CD8-positive, alpha-beta memory T cell (primary cell): Measurements from ENCODE around the gene ZNF474. TPM values are rescaled to one million over a fixed set of nuclear protein-coding genes. Genes with fewer than 3 reads are reported as not detected.

ENCODE experiments used
- CTCF ChIA-PET: fragments of 350-600 bp; sonication (Branson Sonifier 250); formaldehyde crosslinking; loops from one replicate; lab custom pipeline; 2021; ENCODE audit warnings: antibody characterized with exemption; lab: Charles Lee
- POLR2A ChIA-PET: fragments of 350-600 bp; sonication (Branson Sonifier 250); formaldehyde crosslinking; loops from one replicate; lab custom pipeline; 2021; ENCODE audit warnings: antibody characterized with exemption; lab: Charles Lee
- DNase-seq, 5 donors: peaks; one replicate each; pipeline versions ENCODE4 v3.0.0 to v3.0.0-alpha.2; 2020 to 2022; ENCODE audit warnings: mixed read lengths in 1 of 5
- H3K27ac ChIP-seq: one replicate; pipeline ENCODE4 v1.7.0; 2013; ENCODE audit warnings: low read depth, mild to moderate bottlenecking, low read length, moderate library complexity
- H3K27me3 ChIP-seq: 2 replicates; pipeline ENCODE4 v1.7.0; 2013; ENCODE audit warnings: low read length, mild to moderate bottlenecking; ENCODE audit not compliant: insufficient read depth, poor library complexity, severe bottlenecking
- H3K36me3 ChIP-seq: 2 replicates; pipeline ENCODE4 v1.7.0; 2013; ENCODE audit warnings: mild to moderate bottlenecking, low read length, moderate library complexity; ENCODE audit not compliant: insufficient read depth
- H3K4me1 ChIP-seq: 2 replicates; pipeline ENCODE4 v1.7.0; 2013; ENCODE audit warnings: mild to moderate bottlenecking, low read length, moderate library complexity; ENCODE audit not compliant: insufficient read depth
- H3K4me3 ChIP-seq: 2 replicates; pipeline ENCODE4 v1.7.0; 2013; ENCODE audit warnings: mild to moderate bottlenecking, low read length
- H3K9me3 ChIP-seq: 2 replicates; pipeline ENCODE4 v1.7.0; 2013; ENCODE audit warnings: mild to moderate bottlenecking, low read length
- H3K27ac Mint-ChIP-seq, 8 donors: one replicate each; pipeline ENCODE4 v1.8.0; 2020 to 2021; ENCODE audit warnings: mixed read lengths in 8 of 8, mild to moderate bottlenecking in 6 of 8, inconsistent platforms in 3 of 8, moderate library complexity in 3 of 8
- H3K27me3 Mint-ChIP-seq, 2 donors: one replicate each; pipeline ENCODE4 v1.8.0; 2020 to 2021; ENCODE audit warnings: mixed read lengths in 2 of 2, mild to moderate bottlenecking in 1 of 2, moderate library complexity in 1 of 2
- H3K36me3 Mint-ChIP-seq, 3 donors: one replicate each; pipeline ENCODE4 v1.8.0; 2020 to 2021; ENCODE audit warnings: mixed read lengths in 3 of 3, inconsistent platforms in 1 of 3, mild to moderate bottlenecking in 1 of 3
- H3K4me1 Mint-ChIP-seq, 3 donors: one replicate each; pipeline ENCODE4 v1.8.0; 2020 to 2021; ENCODE audit warnings: mixed read lengths in 3 of 3, inconsistent platforms in 1 of 3, mild to moderate bottlenecking in 1 of 3
- H3K4me3 Mint-ChIP-seq, 7 donors: one replicate each; pipeline ENCODE4 v1.8.0; 2020 to 2021; ENCODE audit warnings: mixed read lengths in 7 of 7, mild to moderate bottlenecking in 6 of 7, moderate library complexity in 4 of 7, inconsistent platforms in 2 of 7
- H3K9me3 Mint-ChIP-seq, 5 donors: one replicate each; pipeline ENCODE4 v1.8.0; 2020 to 2022; ENCODE audit warnings: mixed read lengths in 5 of 5, mild to moderate bottlenecking in 3 of 5, moderate library complexity in 2 of 5, inconsistent platforms in 1 of 5
- polyA plus RNA-seq: library from polyadenylated mRNA; unstranded; fragments of 300-500 nt; fragmentation: Illumina TruSeq; gene quantifications from one replicate; pipeline ENCODE4 v1.2.3, GENCODE V29; 2021
- total RNA-seq, 2 experiments: library from RNA; stranded (reverse); gene quantifications; one replicate each; pipeline ENCODE4 v1.2.3, GENCODE V29; 2021

The ZNF474 gene
- total and polyA plus RNA-seq, 3 experiments from 2014 or later = 0.29 TPM; not detected in 2

DNA sequence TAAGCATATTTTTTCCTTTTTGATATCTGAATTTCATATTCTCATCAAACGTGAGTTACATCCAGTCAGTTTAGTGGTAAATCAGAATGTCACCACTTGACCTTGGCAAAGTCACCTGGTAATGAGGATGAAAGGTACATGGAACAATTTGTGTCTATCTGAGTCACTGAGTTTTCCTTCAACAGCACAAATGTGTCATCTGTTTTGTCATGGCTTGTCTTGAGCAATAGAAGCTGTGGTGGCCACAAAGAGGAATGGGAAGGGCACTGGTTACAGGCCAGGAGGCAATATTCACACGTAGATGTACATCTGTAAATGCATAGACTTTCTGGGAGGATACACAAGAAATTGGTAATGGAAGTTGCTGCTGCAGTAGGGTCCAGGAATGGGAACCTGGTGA, 8.4 kb upstream of the ZNF474 start:
- Histone ChIP-seq H3K36me3 (no peaks in the 10 kb centered on the region), H3K27ac (no peak overlapping the region), H3K4me3 (no peak overlapping the region), H3K9me3 (no peaks in the 10 kb centered on the region), H3K4me1 (no peaks in the 10 kb centered on the region), H3K27me3 (no peaks in the 10 kb centered on the region)
- no peaks in the 10 kb centered on the region for H3K9me3 Mint-ChIP-seq
- H3K36me3 Mint-ChIP-seq = no peaks in the 10 kb centered on the region
- H3K27ac Mint-ChIP-seq = no peak overlapping the region
- POLR2A ChIA-PET = no interaction called here
- CTCF ChIA-PET = no interaction called here
- H3K4me1 Mint-ChIP-seq = no peaks in the 10 kb centered on the region
- peaks cover 3 to 9% of the 10 kb centered on the region in 2 donors for H3K27me3 Mint-ChIP-seq
- no peak for DNase-seq
- no peak overlapping the region for H3K4me3 Mint-ChIP-seq

DNA sequence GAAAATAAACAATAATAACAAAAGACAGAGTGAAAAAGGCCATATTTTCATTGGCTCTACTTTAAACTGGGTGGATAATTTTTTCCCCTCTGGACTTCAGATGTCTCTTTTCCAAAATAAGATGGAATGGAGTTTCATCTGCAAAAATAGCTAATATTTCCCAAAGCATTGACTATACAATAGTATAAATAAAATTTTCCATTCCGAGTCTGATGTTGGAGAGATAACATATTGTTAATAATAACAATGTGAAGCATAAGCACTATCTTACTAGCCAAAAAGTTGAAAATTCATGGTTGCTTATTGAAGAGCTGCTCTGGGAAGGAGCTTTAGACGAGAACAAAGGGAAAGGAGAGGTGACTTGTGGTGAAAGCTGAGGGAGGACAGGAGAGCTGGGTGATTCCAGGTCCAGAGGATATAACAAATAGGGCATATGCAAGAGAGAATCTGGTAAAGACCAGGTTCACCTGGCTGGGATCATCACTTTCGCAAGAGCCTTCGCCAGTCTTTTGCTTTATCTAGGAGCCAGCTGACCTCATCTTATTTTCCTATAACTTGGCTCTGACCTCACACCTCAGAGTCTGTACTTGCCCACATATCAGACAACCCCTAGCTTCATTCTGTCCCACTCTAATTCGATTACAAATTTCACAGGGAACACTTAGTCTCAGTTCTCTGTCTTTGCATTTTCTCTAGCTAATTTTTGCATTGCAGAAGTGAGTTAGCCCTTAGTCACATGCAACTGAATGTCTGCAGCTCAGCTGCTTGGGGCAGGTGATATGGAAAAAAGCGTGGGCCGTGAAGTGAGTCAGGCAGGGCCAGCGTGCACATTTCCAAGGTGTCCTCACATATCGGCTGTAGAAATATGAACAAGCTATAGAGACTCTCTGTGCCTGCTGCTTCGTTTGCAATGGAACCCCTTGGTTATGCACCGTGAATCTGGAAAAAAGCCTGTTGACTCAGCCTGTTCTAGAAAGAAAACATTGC, 7.6 kb upstream of the ZNF474 start:
- no peak overlapping the region for H3K4me3 Mint-ChIP-seq
- no peaks in the 10 kb centered on the region for H3K36me3 Mint-ChIP-seq
- POLR2A ChIA-PET = no interaction called here
- H3K27me3 Mint-ChIP-seq = peaks cover 3 to 9% of the 10 kb centered on the region in 2 donors
- no peaks in the 10 kb centered on the region for H3K36me3 ChIP-seq
- H3K4me1 ChIP-seq = no peaks in the 10 kb centered on the region
- H3K27me3 ChIP-seq = no peaks in the 10 kb centered on the region
- H3K9me3 ChIP-seq = no peaks in the 10 kb centered on the region
- CTCF ChIA-PET = no interaction called here
- H3K4me1 Mint-ChIP-seq = no peaks in the 10 kb centered on the region
- no peak for DNase-seq
- H3K27ac Mint-ChIP-seq = no peak overlapping the region
- no peaks in the 10 kb centered on the region for H3K9me3 Mint-ChIP-seq
- H3K4me3 ChIP-seq = no peak overlapping the region
- H3K27ac ChIP-seq = no peak overlapping the region

DNA sequence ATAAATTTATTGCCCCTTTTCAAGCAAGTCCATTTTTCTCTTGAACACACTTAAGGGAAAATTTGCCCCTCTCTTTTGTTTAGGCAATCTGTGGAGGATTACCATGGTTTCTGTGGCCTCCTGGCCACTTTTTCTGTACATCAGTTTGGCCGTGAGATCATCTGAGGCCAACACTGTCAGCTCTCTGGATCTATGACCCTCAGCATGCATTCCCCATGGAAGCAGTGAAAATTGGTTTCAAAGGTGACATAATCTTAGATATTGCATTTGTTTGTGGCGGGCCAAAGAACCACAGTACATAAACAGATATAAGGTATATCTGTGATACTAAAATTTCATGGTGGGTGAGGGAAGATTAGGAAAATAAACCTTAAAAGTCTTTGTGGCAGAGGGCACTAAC, 4.6 kb upstream of the ZNF474 start:
- Mint-ChIP-seq H3K4me1 (no peaks in the 10 kb centered on the region), H3K4me3 (no peak overlapping the region), H3K36me3 (no peaks in the 10 kb centered on the region), H3K9me3 (no peaks in the 10 kb centered on the region), H3K27me3 (peaks cover 3 to 9% of the 10 kb centered on the region in 2 donors), H3K27ac (no peak overlapping the region)
- no peak for DNase-seq
- CTCF ChIA-PET = no interaction called here
- no peaks in the 10 kb centered on the region for H3K4me1 ChIP-seq
- no peak overlapping the region for H3K4me3 ChIP-seq
- no peaks in the 10 kb centered on the region for H3K36me3 ChIP-seq
- POLR2A ChIA-PET = no interaction called here
- no peaks in the 10 kb centered on the region for H3K9me3 ChIP-seq
- no peaks in the 10 kb centered on the region for H3K27me3 ChIP-seq
- no peak overlapping the region for H3K27ac ChIP-seq

DNA sequence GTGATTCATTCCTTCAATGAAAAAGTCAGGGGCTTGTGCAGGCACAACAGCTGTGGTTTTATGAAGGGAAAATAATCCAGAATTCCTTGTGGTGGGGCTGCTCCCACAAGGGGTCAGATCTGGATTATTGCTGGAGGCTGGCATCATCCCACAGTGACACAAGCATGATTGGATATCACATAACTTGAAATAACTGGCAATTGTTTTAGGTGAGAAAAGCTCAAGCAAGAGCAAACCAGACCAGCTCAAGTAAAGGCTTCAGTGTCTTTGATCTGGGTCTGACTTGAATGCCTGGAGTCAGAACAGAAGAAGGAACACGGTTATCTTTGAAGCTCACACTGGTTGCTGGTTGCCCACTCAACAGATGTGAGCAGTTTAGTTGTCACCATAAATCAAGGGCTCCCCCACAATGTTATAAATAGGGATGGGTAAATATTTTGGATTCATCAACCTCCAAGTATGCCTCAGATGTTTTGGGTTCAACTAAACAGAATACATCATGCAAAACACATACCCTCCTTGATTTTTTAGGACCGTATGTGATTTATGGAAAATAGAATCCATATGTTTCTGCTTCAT, 3.1 kb upstream of the ZNF474 start:
- CTCF ChIA-PET = no interaction called here
- peaks cover 3 to 9% of the 10 kb centered on the region in 2 donors for H3K27me3 Mint-ChIP-seq

DNA sequence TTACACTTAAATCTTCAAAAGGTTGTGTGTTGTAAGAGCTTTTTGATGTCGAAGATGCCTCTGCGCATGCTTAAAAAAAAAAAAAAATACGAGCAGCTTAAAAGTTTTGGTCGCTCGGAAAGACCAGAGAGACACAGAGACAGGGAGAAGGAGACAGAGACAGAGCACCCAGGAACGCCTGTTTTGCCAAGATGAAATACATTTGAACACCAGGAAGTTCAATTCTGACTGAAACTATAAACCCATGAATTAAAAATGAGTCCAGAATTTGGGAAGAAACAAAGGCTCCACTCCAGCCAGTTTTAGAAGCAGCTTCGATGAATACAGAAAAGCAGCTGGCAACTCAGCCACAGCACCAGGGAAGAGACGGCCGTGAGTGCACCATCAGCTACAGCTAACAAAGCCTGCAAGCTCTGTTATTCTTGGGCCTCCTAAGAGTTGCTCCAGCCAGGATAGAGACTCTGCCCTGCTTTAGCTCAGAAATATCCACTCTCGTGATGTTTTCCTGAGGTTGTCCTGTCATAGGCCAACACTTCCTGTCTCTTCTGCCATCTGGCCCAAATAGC, 2.5 kb upstream of the ZNF474 start:
- H3K4me1 Mint-ChIP-seq = no peaks in the 10 kb centered on the region
- ChIA-PET POLR2A (no interaction called here), CTCF (no interaction called here)
- H3K36me3 Mint-ChIP-seq = no peaks in the 10 kb centered on the region
- H3K27ac ChIP-seq = no peak overlapping the region
- no peaks in the 10 kb centered on the region for H3K9me3 ChIP-seq
- H3K27me3 Mint-ChIP-seq = peaks cover 1 to 5% of the 10 kb centered on the region in 2 donors
- no peak overlapping the region for H3K27ac Mint-ChIP-seq
- no peaks in the 10 kb centered on the region for H3K27me3 ChIP-seq
- H3K4me3 Mint-ChIP-seq = no peak overlapping the region
- H3K36me3 ChIP-seq = no peaks in the 10 kb centered on the region
- no peak overlapping the region for H3K4me3 ChIP-seq
- DNase-seq = no peak
- no peaks in the 10 kb centered on the region for H3K4me1 ChIP-seq
- peaks cover 0 to 2% (median 0%) of the 10 kb centered on the region in 5 donors for H3K9me3 Mint-ChIP-seq

More for the DNA sequence above, 3.1 kb upstream of the ZNF474 start:
- Histone ChIP-seq H3K9me3 (no peaks in the 10 kb centered on the region), H3K4me1 (no peaks in the 10 kb centered on the region), H3K27ac (no peak overlapping the region), H3K36me3 (no peaks in the 10 kb centered on the region), H3K27me3 (no peaks in the 10 kb centered on the region), H3K4me3 (no peak overlapping the region)
- Mint-ChIP-seq H3K9me3 (peaks cover 0 to 2% (median 0%) of the 10 kb centered on the region in 5 donors), H3K27ac (no peak overlapping the region), H3K4me1 (no peaks in the 10 kb centered on the region), H3K4me3 (no peak overlapping the region), H3K36me3 (no peaks in the 10 kb centered on the region)
- POLR2A ChIA-PET = no interaction called here
- no peak for DNase-seq

DNA sequence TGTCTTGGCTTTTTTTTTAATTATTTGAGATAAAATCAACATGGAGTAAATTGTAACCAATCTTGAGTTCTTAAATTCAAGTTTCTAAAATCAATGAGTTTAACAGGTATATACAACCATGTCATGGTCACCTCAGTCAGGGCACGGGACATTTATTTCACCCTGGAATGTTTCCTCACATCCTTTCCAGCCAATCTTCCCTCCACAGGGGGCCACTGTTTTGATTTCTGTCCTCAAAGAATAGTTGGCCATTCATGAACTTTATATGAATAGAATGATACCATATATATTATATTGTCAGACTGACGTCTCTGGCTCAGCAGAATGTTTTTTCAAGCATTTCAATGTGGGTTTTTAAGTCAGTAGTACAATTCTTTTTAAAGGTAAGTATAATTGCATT, 806 bp downstream of the ZNF474 start:
- no peak for DNase-seq
- Mint-ChIP-seq H3K27me3 (no peaks in the 10 kb centered on the region), H3K4me3 (no peak overlapping the region), H3K9me3 (peaks cover 0 to 2% (median 0%) of the 10 kb centered on the region in 5 donors), H3K4me1 (no peaks in the 10 kb centered on the region), H3K36me3 (peaks cover 0 to 1% (median 0%) of the 10 kb centered on the region in 3 donors), H3K27ac (no peak overlapping the region)
- ChIA-PET CTCF (no interaction called here), POLR2A (no interaction called here)
- H3K27ac ChIP-seq = no peak overlapping the region
- no peak overlapping the region for H3K4me3 ChIP-seq
- no peaks in the 10 kb centered on the region for H3K27me3 ChIP-seq
- no peaks in the 10 kb centered on the region for H3K4me1 ChIP-seq
- H3K36me3 ChIP-seq = no peaks in the 10 kb centered on the region
- H3K9me3 ChIP-seq = no peaks in the 10 kb centered on the region

DNA sequence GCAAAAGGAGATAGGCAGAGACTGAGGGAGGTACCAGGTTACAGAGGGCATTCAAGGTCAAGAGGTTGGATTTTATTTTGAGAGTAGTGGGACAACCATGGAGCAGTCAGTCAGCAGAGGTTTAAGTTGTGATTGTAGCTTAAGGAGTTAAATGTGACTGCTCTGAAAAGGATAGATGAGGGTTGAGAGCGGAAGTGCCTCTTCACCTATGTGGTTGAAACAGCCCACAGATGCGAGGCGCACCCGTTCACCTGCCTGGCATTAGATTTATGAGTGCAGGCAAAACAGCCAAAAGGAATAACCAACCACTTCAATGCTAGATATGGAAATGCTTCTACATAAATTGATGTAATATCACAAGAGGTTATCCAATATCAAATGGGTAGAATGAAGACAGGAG, 8.4 kb downstream of the ZNF474 start:
- Mint-ChIP-seq H3K27ac (peak overlapping the region in 1 of 8 donors; percentile 61), H3K27me3 (no peaks in the 10 kb centered on the region), H3K4me3 (no peak overlapping the region), H3K9me3 (peaks cover 0 to 2% (median 0%) of the 10 kb centered on the region in 5 donors), H3K36me3 (peaks cover 0 to 1% (median 0%) of the 10 kb centered on the region in 3 donors), H3K4me1 (peaks cover 8 to 16% (median 9%) of the 10 kb centered on the region in 3 donors)
- Histone ChIP-seq H3K36me3 (no peaks in the 10 kb centered on the region), H3K27ac (no peak overlapping the region), H3K27me3 (no peaks in the 10 kb centered on the region), H3K4me3 (no peak overlapping the region), H3K4me1 (peaks cover 6% of the 10 kb centered on the region), H3K9me3 (no peaks in the 10 kb centered on the region)
- peak in 1 of 5 donors; percentile 40 for DNase-seq
- CTCF ChIA-PET = no interaction called here
- POLR2A ChIA-PET = no interaction called here

DNA sequence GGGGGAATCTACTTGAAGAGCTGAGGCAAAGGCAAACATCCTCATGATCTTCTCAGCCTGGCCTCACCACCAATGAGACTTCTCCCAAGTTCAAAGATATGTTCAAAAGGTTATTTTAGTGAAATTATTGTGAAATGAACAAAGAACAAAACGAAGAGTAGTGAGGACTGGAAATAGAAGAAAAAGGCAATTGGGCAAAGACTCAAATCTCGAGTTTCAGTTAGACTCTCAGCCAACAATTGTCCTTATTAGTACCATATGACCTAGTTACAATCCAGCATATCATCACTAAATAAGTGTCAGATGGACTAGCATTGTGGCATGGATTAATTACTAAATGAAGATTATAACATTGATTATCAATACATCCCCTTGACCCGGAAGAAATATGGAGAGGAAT, 9.0 kb downstream of the ZNF474 start:
- DNase-seq = no peak
- Mint-ChIP-seq H3K27ac (no peak overlapping the region), H3K9me3 (peaks cover 0 to 2% (median 0%) of the 10 kb centered on the region in 5 donors), H3K36me3 (peaks cover 0 to 1% (median 0%) of the 10 kb centered on the region in 3 donors), H3K4me3 (no peak overlapping the region), H3K27me3 (no peaks in the 10 kb centered on the region), H3K4me1 (peaks cover 8 to 16% (median 9%) of the 10 kb centered on the region in 3 donors)
- H3K4me3 ChIP-seq = no peak overlapping the region
- POLR2A ChIA-PET = no interaction called here
- no peaks in the 10 kb centered on the region for H3K27me3 ChIP-seq
- no peaks in the 10 kb centered on the region for H3K9me3 ChIP-seq
- CTCF ChIA-PET = no interaction called here
- H3K36me3 ChIP-seq = no peaks in the 10 kb centered on the region
- H3K4me1 ChIP-seq = peaks cover 6% of the 10 kb centered on the region
- H3K27ac ChIP-seq = no peak overlapping the region
